Activated gamma-delta T cell (primary cell): Measurements from ENCODE around the gene OPRM1.
"Not testable (repeated sequence)": the region's sequence is repeated elsewhere in the genome, so short reads cannot be mapped to it uniquely, and the experiment has no call there.

Experiments
- DNase-seq: peaks from one replicate; lab custom pipeline; 2025; lab: John Stamatoyannopoulos, UW
- total RNA-seq, 2 donors: gene quantifications; one replicate each; lab custom pipeline; 2026; lab: John Stamatoyannopoulos, UW

The OPRM1 gene
- total RNA-seq: 0 to 0.13 reads per million in 2 donors

DNA sequence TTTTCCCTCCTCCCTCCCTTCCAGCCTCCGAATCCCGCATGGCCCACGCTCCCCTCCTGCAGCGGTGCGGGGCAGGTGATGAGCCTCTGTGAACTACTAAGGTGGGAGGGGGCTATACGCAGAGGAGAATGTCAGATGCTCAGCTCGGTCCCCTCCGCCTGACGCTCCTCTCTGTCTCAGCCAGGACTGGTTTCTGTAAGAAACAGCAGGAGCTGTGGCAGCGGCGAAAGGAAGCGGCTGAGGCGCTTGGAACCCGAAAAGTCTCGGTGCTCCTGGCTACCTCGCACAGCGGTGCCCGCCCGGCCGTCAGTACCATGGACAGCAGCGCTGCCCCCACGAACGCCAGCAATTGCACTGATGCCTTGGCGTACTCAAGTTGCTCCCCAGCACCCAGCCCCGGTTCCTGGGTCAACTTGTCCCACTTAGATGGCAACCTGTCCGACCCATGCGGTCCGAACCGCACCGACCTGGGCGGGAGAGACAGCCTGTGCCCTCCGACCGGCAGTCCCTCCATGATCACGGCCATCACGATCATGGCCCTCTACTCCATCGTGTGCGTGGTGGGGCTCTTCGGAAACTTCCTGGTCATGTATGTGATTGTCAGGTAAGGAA, at the start of gene OPRM1:
TSS of gene OPRM1 (plus strand) at position 10 of the 612 bp plus-strand sequence. CDS start at position 315, 305 bp downstream.
- DNase-seq: no peak

DNA sequence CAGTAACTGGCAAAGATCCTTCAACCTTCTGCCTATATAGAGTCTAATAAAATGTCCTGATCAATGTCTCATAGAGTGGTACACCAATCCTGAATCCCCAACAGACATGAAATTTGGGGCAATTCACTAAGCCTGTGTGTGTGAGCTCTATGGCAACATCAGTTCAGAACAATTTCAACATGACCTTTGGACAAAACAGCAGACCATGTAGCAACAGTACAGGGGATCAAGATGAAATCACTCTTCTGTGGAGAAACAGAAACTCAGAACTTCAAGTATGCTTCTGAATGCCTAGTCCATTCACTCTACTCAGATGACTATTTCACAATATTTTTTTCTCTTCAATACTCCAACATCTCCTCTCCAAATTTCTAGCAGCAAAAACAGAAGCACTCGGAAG, 49.1 kb upstream of the OPRM1 start:
- DNase-seq: no peak

DNA sequence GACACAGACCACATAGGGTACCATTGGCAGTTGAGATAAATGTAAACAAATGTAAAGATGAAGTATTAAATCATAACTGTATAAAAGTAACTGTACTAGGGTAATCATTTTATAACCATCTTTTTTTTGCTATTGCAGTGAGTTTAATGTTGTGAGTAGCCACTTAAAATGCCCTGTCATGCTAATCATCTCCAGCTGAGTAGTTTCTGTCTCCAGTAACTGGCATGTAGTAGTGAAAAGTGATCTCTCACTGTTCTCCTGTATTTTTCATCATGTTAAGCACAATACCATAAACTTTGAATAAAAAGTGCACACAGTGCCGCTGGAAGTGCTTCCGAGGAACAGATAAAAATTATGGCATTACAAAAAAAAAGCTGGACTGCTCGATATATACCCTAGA, 45.0 kb upstream of the OPRM1 start:
- DNase-seq: no peak

DNA sequence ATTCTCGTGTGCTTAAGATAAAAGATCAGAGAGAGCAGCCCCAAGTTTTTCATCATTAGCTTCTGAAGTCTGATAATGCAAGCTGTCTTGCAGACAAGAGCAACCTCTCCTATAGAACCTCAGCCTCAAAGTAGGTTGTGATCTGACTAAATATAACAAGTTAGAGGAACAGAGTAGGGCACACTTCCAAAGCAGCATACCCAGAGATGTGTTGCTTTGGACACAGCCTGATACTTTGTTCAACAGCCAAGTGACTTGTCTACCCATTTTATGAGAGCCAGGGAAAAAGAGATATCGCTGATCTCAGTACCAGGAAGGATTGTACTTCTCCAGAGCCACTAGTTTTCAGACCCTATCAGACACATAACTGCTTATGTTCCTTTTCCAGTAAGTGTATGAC, 44.2 kb upstream of the OPRM1 start:
- DNase-seq: no peak

DNA sequence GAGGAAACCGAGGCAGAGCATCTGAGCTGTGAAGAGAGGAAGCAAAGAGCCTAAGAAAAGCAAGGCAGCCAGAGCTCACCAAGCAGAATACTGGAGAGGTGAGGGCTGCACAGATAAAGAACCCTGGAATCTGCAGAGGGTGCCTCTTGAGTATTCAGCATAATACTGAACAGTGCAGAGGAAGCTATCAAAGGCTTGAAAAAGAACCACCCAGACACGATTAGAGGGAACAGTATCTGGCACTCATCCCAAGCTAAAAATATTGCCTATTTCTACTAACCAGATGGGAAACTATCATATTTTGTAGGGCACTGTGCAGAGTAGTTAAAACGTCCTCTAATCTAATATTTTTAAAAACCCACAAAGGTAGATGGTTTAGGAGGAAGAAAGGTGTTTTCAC, 41.8 kb upstream of the OPRM1 start:
- DNase-seq: no peak

DNA sequence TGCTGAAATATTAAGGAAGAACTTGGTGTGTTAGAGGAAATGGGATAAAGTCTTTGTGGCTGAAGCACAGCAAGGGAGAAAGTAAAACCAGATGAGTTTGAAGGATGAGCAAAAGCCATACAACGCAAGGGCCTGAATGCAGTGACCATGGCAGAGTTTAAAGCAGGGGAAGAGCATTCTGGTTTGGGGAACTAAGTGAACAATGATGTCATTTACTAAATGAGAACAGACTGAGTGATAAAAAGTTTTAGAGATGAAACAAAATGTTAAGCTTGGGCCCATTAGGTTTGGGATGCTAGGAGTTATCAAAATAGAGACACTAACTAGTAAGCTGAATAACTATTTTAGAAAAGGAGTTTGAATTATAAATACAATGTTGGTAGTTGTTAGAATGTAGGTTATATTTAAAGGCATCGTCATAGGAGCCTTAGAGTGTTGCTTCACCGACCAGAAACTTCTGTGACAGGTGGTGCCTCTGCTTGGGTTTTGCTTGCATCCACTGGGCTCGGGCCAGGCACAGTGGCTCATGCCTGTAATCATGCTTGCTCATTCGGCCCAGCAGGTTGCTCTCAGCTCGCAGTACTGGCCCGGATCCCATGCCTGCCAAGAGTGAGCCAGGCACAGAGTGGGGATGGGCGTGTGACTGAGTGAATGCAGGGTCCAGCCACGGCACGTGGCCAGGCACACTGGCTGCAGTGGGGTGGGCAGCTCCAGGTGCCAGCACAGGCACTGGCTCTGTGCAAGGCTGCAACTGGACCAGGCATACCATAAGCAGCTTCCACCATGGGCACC, 37.4 kb upstream of the OPRM1 start:
- no peak for DNase-seq

DNA sequence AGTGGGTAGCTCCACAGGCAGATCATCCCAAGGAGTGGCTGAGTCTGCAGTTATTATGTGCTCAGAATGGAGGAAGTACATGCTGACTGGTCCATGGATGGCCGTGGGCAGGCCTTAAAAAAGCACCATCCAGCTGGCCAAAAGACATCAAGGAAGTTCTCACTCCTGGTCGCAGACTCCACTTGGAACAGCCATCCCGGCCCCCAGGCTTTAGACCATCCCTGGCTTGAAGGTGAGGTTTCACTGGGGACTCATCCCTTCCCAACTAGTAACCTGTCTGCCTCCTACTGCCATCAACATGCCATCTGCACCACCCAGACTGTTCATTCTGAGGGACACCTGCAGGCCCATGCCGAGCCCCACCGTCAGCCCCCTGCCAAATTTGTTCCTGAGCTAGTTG, 36.1 kb upstream of the OPRM1 start:
- no peak for DNase-seq

DNA sequence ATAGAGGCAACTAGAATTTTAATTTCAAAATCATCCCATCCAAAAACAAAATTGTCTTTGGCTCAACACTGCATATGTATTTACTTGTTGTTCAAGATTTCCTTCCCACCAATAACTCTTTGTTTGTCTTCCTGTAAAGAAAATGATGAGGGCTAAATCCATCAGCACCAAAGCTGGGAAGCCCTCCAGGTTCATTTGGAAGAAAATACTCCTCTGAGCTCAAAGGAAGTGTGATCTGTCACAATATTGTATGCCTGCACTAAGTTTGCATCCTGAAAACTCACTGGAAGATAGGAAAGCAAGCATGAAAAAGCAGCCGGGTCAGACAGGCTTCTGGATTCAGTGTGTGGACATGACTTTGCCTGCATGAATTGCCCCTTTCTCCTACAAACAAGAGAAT, 28.7 kb upstream of the OPRM1 start:
- DNase-seq: no peak

DNA sequence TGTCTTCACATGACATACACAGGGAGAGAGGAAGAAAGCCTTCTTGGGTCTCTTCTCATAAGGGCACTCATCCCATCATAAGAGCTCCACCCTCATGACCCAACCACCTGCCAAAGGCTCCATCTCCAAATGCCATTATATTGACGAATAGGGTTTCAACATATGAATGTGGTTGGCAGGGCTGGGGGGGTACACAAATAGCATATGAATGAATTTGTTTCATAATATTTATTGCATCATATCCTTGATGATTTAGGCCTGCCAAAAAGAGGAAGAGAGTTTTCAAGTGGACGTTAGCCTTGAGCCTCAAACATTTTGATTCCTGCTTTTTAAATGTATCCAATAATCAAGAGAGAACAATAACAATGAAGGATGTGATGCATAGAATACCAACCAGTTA, 26.2 kb upstream of the OPRM1 start:
- DNase-seq: no peak

DNA sequence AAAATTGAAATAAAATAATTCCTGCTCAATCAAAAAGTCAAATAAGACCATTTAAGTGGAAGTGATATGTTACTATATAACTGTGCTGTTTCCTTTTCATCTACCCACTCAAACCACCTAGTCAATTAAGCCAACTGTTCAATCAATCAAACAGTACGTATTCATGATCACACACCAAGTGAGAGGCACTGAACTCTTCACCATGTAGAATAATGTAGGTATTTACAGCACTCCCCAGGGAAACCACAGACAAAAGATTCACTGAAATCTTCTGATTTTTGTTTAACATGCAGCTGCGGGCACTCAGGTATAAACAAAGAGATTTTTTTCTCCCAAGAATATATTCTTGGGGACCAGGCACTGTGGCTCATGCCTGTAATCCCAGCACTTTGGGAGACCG, 21.3 kb upstream of the OPRM1 start:
- no peak for DNase-seq

DNA sequence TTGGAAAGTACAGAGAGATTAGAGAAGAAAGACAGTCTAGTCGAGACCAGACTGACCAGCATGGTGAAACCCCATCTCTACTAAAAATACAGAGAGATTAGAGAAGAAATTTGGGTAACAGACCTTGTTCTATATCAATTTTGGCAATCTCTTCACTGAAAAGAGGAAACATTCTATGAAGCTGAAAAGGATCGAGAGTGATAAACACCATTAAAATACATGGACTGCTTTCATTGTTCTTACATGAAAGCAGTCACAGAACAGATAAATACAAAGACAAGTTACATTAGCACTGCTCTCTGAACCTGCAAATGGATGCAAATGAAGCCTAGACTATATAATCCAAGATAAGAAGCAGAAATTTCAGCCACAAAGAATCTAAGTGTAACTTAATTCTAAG, 8.4 kb upstream of the OPRM1 start:
- no peak for DNase-seq

DNA sequence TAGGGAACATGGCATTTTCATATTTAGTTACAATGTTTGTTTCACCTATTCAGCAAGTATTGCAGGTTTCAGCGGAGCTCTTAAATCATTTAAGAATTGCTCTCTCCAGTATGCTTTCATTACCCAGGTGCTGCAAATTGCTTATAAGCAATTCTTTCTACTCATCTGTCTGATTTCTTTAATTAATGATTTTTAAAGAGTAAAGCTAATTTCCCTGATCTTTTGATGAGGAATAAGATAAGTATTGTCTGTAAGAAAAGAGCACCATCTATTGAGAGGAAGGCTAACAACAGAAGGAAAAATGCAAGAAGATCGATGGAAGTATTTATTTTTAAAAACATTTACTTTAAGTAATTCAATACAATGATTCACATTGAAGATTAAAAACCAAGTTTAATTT, 2.0 kb downstream of the OPRM1 start:
- DNase-seq: no peak

DNA sequence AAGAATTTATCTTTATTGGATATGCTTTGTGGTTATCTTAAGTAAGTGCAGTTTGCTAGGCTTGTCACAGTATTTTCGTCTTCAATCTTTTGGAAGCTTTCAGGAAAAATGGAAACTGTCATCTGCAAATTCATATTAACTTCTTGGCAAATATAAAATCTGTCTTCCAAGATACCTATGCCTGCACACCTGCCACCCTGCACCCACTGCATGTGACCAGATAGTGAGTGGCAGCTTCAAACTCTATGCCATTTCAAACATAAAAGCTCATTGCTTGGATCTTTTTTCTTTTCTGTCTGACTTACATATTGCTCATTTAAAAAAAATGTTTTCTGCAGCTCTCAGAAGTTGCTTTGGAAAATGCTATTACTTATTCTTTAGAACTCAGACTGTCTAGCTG, 14.1 kb downstream of the OPRM1 start:
- DNase-seq: no peak

DNA sequence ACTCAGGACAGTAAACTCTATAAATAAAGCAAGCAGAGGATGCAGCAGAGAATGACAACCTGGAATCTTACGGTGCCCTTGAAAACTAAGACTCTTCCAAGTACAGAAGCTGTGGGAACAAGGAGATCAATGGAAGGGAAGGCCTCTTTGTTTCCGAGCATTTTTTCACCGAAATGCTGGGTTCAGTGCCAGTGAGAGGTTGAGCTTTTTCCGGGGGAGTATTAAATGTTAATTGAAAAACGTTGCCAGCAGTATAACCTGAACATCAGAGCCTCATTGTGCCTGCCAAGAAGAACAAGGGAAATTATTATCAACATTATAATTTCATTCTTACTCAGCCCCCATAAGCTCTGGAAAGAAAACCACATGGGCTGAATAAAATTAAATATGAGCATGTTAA, 17.5 kb downstream of the OPRM1 start:
- no peak for DNase-seq

DNA sequence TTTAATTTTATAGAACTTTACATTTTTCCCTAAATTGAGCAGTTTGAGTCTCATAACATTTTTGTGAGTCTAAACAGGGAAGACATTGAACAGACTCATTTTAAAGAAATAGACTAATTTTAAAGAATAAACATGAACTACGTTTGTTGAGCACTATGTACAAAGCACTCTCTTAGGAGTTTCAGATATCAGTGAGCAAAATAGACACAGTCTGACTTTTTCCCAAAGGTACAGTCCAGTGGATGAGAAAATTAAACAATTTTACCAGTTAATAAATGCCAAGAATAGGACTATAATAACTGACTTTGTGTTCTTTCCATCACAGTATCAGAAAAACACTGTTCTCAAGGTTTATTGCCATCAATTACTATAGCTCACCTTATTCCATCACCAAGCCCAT, 18.1 kb downstream of the OPRM1 start:
- DNase-seq: no peak

DNA sequence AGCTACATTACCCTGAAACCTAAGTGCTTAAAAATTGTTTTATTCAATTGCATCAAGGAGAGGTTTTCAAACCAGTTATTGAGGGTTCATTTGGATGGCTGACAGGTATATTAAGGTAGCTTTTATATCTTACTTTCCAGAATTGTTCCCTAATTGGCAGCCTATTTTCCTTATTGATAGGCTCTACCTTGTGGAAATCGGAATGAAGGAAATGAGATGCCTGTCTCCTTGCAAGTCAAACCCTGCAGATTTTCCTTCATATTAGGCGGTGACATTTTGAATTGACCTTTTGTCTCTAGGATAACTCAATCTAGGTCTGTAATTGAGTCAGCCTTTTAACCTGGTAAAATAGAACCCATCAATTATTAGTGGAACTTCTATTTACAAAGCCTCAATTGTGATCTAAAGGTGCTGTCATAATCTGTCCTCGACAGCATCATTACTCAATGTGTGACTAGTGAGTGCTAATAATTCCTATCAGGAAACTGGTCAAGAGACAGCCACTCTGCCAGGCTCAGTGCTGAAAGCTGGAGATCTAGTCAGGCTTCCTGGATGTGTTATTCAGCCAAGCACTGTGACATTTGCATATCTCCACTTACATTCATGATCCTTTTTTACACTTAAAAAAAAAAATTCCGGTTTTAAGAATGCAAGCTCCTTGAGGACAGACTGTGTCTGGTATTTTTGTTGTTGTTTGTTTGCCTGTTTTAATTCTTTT, 20.1 kb downstream of the OPRM1 start:
- DNase-seq: no peak

DNA sequence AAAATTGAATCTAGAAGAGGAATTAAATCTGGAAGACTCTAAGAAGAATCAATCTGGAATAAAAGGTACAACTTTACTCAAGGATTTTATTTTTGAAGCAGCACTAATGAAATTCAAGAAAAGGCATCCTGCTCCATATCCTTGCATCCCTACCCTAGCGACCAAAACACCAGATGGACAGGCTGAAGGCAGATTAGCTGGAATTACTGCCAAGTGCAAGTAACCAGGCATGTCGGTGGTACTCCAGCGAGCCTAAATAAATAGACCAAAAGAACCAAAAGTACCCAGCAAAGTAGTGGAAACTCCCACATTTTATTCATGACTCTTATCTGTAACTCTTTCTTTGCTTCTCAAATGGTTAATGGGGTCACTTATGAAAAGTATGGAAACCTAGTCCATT, 21.0 kb downstream of the OPRM1 start:
- DNase-seq: no peak

DNA sequence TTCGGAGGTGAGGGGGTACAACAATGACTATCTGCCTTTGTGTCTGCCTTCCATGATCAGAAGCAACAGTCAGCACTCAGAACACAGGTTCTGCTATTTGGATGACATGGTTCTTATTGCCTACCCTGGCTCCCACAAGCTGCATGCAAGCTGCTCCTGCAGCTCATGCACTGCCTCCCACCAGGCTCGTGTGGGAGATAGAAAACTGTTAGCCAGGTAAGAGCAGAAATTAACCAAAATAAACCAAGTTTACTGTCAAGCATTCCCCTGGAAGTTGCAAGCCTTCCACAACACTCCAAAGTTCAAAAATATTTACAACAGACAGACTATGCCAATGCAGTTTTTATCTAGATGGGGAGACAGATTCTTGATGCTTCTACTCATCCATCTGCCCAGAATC, 31.0 kb downstream of the OPRM1 start:
- no peak for DNase-seq

DNA sequence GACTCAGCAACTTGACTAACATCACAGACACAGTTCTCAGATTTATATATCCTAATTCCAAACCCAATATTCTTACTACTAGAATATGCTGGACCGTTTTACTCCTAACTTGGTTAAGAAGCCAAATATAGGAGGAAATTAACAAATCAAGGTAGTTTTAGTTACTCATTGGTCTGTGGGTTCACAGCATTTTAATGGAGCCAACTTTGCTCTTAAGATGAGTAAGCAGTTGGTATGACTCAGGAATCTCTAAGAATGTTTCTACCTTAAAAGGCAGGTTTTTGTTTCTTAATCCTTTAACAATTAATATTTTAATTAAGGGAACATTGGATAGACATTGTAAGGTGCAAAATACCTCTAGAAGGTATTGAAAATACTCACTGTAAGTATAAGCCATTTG, 31.6 kb downstream of the OPRM1 start:
- no peak for DNase-seq

DNA sequence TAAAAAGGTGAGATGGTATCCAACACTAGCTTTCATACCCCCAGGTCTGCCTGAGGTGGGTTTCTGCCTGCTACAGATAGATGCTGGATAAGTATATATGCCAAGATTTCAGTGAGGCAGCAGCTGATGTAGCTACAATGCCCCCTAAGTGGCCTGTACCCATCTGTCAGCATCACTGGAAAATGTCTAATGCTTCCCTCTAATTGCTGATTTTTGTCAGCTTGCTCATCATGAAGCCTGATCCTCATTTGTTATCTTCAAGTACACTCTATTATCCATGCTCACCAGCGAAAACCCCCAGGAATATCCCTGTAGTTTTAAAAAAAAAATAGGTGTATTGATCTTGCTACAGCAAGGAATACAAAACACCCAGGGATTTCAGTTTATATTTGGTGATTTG, 32.2 kb downstream of the OPRM1 start:
- no peak for DNase-seq

DNA sequence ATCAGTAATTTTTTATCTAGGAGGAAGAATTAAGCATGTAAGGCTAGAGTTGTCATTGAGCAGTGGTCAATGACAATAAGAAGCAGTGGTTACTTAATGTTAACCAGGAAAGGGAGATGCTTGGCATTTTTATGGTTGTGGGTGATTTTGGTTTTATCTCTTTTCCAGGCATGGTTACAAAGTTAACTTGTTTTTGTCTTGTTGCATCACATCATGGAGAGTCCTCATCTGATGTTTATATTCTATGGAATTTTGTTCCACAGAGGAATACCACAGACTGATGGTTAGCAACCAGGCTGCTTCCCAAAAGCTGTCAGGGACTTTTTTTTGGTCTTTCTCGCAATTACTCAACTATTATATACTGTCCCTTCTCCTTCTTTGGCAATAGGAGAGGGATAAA, 32.7 kb downstream of the OPRM1 start:
- no peak for DNase-seq

DNA sequence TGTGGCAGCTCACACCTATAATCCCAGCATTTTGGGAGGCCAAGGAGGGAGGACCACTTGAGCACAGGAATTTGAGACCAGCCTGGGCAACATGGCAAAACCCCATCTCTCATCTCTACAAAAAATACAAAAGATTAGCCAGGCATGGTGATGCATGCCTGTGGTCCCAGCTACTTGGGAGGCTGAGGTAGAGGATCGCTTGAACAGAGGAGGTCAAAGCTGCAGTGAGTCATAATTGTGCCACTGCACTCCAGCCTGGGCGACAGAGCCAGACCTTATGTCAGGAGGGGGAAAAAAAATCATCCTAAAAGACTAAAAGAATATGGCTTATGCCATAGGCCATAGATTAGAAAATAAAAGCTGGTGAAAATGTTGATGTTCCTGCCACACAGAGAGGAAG, 39.6 kb downstream of the OPRM1 start:
- not testable (repeated sequence) for DNase-seq
